CD4-positive, alpha-beta T cell treated with Interleukin-4 for 4 hours (primary cell): ENCODE measurements around the gene CFAP73.
"Not testable (repeated sequence)": the region's sequence is repeated elsewhere in the genome, so short reads cannot be mapped to it uniquely, and the experiment has no call there.

Experiments
- DNase-seq: peaks from one replicate; pipeline ENCODE4 v3.0.0-alpha.2; 2020

Gene CFAP73

DNA sequence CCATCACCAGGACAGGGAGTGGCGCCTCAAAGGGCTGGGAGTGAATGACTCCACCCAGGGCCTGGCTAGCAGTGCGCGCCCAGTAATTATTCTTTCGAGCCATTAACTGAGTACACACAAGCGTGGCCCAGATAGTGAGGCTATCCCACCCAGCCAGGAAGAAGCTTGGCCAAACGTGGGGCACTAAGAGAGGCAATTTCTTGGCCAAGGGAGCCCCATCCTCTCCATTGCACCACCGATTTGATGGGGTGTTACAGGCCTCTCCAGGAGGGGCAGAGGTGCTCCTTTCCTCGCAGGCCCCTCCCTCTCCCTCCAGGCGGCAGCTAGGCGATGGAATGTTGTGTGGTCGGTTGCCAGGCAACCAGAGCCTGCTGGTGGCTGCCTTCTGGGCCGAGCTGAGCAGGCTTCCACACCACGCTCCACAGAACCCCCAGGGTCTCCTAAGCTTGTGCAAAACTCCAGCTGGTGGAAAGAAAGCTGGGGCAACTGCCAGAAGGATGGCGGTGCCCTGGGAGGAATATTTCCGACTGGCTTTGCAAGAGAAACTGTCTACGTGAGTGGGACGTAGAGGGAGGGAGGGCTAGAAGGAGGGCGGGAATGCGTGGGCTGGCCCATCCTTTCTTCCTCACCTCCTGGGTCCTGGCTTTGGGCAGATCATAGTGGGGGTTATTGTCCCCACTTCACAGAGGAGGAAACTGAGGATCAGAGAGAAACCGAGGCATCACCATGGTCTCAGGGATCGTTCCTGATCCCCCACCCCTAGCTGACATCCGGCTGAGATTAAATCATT lies at the start of gene CFAP73:
TSS of gene CFAP73 (plus strand) at position 364 of the 790 bp plus-strand sequence. CDS start at position 498, 134 bp downstream.
- DNase-seq = no peak

GRCh38 chr12:113099764-113100163 lies 49.8 kb upstream of the CFAP73 start:
- no peak for DNase-seq

- DNase-seq = no peak
Observed at GRCh38 chr12:113101751-113102150, 47.8 kb upstream of the CFAP73 start.

- no peak for DNase-seq
Observed at GRCh38 chr12:113102811-113103210, 46.7 kb upstream of the CFAP73 start.

DNA sequence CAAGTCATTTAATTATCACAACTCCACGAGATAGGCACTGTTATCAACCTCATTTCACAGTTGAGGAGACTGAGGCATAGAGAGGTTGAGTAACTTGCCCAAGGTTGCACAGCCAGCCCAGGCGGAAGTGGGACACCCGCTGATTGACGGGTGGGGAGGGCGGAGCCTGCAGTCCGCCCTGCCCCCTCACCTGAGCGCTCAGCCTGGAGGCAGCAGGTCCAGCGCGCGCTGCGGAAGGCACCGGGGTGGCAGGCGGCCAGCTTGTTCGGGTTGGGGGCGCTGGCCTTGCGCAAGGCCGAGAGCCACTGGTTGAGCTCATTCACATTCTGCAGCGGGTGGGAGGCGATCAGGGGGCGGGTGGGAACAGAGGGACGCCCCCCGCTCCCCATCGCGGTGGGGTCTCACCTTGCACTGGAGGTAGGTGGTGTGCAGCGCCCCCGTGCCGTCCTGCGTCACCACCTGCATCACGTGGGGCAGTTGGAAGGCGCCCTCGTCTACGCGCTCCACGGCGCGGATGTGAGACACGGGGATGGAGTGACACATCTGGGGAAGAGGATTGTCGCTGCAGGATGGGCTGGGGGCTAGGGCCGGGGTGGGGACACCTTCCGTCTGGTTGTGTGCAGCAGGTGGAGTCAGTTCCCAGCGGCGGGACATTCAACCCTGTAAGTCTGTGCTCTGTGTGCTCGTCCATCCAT lies 45.6 kb upstream of the CFAP73 start:
- DNase-seq = peak; percentile 52

DNA sequence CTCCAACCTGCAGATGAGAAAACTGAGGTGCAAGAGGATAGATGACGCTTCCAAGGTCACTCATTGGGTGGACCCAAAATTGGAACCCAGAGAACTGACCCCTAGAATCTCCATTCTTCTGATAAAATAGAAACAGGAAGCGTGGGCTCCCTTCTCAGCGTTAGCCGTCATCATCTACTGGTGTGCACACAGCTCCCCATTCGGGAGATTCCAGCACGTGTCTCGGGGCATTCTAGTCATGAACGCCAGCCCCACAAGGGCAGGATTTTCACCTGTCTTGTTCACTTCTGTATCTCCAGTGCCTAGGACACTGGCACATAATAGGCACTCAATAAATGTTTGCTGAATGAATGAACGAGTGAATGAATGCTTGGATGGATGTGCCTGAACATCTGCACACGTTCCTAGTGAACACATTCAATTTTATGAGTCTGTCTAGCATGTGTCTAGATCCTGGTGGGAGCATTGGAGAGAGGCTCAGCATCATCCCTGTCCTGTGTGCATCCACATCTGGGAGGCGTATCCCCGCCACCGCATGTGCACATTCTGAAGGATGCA lies 44.5 kb upstream of the CFAP73 start:
- no peak for DNase-seq

DNA sequence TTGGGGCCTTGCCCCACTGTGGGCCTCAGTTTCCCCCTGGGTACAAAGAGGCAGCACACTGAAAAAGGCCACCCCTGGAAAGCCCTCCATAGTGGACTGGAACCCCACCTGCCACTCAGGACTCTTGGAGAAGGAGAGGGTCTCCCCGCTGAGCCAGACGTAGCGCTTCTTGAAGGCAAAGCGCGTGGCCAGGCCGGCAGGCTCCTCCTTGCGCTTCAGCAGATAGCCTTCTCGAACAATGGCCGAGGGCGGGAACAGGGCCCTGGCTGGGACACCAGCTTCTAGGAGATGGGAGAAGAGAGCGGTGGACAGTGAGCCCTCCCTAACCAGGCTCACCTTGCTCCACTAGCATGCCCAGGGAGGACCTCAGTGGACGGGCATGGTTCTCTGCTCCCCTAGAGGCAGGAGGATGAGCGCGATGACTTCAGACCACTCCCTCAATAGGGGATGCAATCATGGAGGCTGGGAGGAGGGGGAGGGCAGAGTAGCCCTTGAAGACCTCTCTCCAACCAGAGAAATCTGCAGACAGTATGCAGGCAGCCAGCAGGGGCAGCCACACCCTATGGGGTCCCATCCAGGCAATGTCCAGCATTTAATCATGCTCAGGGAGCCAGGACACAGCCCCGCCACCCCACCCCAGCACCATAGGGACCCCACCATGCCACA lies 43.8 kb upstream of the CFAP73 start:
- DNase-seq = no peak

DNA sequence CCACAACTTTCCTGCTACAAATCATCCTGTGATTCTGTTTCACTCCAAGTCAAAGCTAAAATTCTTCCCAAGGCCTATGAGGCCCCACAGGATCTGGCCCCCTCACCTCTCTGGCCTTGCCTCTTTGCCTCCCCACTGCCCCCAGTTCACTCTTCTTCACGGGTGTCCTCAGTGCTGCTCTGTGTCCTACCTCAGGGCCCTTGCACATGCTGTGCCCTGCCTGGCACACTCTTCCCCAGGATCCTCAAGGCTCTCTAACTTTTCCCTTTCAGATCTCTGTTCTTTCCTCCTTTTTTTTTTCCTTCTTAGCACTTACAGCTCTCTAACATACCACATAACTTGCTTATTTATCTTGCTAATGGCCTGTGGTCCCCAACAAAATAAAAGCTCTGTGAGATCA lies 43.2 kb upstream of the CFAP73 start:
- no peak for DNase-seq

- no peak for DNase-seq
Observed at GRCh38 chr12:113108308-113108707, 41.2 kb upstream of the CFAP73 start.

DNA sequence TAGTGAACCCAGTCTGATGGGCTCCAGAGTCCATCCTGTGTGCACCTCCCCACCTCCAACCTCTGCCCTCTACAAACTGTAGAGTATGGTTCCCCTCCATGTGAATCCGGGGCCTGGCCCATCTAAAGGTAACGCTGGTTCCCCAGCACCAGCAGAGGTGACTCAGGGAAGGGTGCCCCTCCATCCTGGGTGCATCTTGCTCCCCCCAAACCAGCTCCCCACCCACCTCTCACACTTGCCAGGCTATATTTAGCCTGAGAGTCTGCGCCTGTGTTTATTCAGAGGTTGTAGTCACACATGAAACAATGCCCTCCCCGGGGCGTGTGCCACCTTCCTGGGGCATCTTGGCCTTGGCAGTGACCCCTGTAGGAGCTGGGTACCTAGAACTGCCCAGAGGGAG lies 40.2 kb upstream of the CFAP73 start:
- no peak for DNase-seq

DNA sequence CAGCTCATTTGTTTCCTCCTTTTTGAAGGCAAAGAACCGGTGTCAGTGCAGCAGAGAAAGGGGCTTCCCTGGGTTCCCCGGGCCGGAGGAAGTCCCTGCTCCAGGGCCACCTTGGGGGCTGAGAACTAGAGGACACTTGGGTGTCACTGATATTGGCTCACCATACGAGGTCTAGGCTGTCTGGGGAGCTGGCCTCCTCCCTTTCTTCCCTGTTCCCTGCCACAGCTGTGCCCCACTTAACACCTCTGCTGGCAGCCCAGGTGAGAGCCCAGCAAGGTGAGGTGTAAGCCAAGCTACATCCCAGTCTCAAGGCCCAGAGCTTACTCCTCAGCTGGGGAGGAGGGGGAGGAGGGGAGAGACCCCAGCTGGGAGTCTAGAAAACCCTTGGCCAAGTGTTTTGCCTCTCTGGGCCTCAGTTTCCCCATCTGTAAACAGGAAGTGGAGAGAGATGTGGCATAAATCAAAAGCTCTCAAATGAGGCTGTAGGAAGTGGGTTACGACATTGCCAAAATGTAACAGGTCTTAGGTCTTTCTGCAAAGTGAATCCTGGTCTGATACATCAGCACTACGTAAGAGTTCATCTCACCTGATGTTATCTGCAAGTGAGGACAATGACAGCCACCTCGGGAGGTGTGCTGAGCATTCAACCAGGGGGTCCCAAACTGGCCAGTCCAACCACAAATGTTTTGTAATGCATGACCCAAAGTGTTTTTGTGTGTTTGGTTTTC lies 39.5 kb upstream of the CFAP73 start:
- no peak for DNase-seq

GRCh38 chr12:113111247-113111646 lies 38.3 kb upstream of the CFAP73 start:
- DNase-seq = no peak

DNA sequence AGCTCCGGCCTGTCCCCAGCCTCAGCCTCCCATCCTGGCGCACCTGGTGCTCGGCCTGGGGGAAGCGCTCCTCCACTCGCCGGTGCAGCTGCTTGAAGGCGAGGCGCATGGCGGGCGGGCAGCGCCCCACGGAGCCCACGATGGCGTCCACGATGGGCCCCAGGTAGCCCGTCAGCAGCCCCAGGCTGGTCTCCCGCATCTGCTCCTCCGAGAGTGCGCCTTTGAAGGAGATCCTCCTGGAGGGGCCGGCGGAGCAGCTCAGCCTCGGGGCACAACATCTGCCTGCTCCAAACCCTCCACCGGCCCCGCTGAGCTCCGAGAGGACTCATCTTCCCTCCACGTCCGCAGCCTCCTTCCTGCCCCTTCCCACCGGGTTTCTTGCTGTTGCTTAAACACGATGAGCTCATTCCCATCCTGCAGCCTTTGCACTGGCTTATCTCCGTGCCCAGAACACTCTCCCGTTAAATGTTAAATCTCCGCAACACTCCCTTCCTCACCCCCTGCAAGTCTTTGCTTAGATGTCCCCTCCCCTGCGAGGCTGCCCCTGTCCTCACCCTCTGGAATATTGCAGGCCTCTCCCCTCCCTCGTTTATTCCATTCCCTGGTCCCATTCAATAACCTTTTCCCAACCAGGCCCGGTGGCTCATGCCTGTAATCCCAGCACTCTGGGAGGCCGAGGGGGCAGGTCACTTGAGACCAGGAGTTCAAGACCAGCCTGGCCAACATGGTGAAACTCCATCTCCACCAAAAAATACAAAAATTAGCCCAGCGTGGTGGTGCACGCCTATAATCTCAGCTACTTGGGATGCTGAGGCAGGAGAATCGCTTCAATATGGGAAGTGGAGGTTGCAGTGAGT lies 37.3 kb upstream of the CFAP73 start:
- DNase-seq = no peak

DNA sequence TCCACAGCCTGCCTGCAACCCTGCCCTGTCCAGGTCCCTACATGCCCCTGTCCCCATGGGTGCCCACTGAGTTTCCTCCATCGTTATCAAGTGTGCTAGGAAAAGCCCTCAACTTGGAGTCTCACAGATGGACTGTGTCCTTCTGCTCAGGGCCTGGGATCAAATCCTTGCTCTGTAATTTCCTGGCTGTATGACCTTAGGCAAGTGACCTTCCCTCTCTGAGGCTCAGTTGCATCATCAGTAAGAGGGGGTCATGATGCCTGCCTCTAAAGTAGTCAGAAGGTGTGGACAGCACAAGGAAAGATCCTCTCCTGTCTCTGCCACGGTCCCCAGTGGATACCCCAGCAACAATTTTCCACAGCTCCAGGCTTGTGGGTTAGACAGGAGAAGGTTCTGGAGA lies 36.1 kb upstream of the CFAP73 start:
- DNase-seq = no peak

DNA sequence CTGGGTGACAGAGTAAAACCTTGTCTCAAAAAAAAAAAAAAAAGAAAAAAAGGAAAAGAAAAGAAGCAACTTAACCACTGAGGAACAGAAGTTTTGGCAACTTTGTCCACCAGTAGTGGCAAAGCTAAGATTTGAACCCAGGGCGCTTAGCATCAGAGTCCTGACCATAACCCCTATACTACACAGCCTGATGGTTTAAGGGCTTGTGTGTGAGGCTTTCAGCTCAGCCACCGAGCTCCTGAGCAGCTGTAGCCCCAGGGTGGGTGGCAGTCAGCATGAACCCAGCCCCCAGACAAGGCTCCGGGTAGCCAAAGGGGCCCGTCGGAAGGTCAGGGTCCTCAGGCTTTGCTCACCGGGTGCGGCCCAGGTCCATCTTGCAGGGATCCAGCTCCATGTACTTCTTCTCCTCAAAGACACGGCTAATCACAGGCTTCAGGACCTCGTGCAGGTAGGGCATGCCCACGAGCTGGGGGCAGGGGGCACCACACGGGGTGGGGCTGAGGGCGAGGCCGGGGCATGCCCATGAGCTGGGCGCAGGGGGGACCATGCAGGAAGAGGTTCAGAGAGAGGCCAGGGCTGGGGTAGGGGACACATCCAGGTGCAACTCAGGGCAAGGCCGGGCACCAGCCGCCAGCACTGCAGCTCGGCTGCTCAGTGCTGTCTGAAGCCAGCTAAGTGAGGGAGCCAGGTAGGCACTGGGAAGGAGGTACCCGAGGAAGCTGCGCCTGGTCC lies 34.9 kb upstream of the CFAP73 start:
- DNase-seq = no peak

DNA sequence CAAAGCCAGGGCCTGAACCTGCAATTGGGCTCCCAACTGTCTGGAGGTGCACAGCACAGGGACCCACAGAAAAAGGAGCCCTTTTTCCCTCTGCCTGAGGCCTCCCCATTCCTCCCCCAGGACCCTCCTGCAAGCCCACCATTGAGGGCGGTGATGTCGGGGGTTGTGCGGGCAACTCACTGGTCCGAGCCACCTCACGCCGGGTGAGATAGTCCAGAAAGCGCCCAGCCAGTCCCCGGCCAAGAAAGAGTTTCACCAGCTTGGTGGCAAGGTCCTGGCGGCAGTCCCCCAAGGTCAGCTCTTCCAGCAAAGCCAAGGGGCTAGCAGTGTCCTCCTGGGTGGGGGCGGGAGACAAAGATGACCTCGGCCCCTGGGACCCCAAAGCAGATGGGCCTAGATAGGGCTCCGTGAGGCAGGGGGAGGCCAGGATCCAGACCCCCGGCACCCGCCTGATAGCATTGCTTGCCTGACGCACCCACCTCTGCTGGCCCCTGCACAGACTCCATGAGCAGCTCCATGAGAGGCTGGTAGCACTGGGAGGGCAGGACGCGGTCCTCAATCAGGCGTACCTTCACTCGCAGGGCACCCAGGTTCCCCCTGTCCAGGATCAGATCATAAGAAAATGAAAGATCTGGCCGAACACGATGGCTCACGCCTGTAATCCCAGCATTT lies 33.9 kb upstream of the CFAP73 start:
- no peak for DNase-seq

DNA sequence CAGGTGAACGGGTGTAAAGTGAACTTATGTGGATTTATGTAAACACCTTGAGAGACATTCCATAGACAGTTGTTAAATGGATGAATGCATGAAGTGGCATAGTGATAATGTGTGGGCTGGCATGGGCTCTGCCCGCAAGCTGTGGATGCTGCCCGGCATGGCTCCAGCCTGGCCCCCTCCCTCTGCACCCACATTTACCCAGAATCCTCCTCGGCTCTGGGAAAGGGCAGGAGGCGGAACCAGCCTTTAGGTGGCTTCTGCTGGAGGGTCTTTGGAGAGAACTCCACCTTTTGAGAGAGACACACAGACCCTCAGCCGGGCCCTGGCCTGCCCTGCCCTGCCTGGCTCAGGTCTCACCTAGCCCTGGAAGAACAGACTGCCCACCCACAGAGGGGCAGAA lies 32.6 kb upstream of the CFAP73 start:
- DNase-seq = no peak

GRCh38 chr12:113117684-113118083 lies 31.8 kb upstream of the CFAP73 start:
- not testable (repeated sequence) for DNase-seq

GRCh38 chr12:113118142-113118541 lies 31.4 kb upstream of the CFAP73 start:
- no peak for DNase-seq

DNA sequence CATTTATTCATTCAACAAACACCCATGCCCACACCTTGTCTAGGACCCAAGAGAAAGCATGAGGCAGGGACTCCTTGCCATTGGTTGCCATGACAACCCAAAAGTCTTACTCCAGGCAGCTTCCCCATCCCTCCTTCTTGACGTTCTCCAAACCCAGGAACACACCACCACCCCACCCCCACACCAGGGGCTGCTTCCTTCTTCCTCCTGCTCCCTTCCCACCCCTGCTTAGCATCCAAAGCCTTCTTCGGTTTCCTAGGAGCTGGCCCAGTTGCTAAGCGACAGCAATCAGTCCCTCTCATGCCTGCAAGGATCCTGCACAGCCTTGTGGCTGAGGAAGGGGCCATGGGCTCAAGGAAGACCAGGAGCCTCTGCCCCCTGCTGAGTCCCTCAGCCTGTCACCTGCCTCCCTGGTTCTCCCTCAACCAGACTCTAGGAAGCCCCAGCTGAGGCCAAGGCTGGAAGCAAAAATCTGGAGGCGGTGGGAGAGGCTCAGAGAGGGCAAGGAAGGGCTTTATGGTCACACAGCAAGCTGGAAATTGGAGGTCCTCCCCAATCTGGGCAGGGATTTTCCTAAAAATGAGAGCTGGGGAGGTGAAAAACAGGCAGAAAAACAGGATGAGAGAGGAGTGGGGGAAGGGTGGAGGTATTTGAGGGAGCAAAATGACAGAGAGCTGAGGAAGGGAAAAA lies 29.4 kb upstream of the CFAP73 start:
- DNase-seq = no peak
